GM10248 (cell line): ENCODE measurements around the gene MZF1.

Experiments
- CTCF ChIA-PET: fragments of 300-600 bp; sonication (Branson Sonifier 250); formaldehyde crosslinking; extraction: SDS; loops from one replicate; lab custom pipeline; 2021; ENCODE audit warnings: antibody characterized with exemption; lab: Yijun Ruan, JAX
- POLR2A ChIA-PET: fragments of 350-650 bp; sonication (Branson Sonifier 250); formaldehyde crosslinking; extraction: SDS; loops from one replicate; lab custom pipeline; 2020; ENCODE audit warnings: antibody characterized with exemption; lab: Yijun Ruan, JAX
- DNase-seq: peaks from one replicate; pipeline ENCODE4 v3.0.0; 2012; ENCODE audit errors: extremely low spot score
- CTCF ChIP-seq: IDR thresholded peaks from 2 replicates; pipeline ENCODE4 v1.5.1; 2012; ENCODE audit warnings: mild to moderate bottlenecking, low read depth; ENCODE audit errors: extremely low read depth, missing control alignments, control extremely low read depth

MZF1 gene

DNA sequence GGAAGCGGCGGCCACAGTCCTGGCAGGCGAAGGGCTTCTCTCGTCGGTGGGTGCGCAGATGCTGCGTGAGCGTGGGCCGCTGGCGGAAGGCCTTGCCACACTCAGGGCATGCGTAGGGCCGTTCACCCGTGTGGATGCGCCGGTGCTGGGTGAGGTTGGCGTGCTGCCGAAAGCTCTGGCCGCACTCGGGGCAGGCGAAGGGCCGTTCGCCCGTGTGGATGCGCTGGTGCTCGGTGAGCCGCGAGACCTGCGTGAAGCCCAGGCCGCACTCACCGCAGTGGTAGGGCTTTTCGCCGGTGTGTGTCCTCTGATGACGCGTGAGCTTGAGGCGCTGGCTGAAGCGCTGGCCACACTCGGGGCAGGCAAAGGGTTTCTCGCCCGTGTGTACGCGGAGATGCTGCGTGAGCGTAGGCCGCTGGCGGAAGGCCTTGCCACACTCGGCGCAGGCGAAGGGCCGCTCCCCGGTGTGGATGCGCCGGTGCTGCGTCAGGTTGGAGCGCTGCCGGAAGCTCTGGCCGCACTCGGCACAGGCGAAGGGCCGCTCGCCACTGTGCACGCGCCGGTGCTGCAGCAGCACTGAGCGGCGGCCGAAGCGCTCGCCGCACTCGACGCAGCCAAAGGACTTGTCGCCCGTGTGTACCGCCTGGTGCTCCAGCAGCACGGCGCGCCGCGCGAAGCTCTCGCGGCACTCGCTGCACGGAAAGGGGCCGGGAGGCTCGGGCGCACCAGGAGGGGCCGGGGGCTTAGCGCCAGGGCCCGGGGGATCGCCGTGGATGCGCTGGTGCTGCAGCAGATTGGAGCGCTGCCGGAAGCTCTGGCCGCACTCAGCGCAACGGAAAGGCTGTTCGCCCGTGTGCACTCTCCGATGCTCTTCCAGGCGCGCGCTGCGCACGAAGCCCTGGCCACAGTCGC, 10.8 kb downstream of the MZF1 start:
- no peak for DNase-seq
- TF ChIP-seq CTCF = no peak
- ChIA-PET CTCF (interaction anchor here (1.4 to 4.7 kb wide), 3 partner anchors 19 to 48 kb away, joined by 3 to 25 read pairs (median 9); partner anchors contain the start of gene ZBTB45), POLR2A (interaction anchor here (0.6 to 0.8 kb wide), 3 partner anchors 12 to 206 kb away, joined by 3 to 5 read pairs (median 4); no protein-coding TSS in a partner anchor)

DNA sequence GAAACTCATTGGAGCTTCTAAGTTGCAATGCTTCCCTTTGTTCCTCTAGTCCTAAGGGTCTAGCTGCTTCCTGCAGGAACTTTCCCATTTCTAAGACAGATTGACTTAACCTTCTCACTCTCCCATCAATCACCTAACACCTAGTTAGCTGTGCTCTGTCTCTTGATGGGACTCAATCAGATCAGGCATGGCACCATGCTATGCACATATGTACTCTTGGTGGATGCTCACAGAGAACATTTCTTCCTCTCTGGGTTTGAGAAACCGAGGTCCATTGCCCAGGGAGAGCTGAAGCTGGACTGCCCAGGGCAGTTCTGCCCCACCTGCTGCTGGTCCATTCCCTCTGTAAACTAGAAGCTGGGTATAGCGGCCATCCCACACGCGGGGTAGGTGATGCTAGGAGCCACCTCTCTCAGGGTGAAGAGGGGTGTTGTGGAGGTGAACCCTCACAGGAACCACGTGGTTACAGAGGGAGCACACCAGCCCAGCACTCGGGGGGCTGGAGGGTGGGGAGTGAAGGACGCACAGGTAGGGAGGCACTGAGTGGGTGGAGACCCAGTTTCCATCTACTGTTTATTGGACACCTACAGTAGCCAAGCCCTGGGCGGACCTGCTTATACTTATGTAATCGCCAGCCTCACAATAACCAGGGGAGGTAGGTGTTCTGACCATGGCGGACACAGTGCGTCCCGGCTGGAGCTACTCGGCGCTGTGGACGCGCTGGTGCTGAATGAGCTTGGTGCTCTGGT, 11.6 kb downstream of the MZF1 start:
- POLR2A ChIA-PET = interaction anchor here (0.8 kb wide), 1 partner anchor 17 kb away, joined by 3 read pairs; no protein-coding TSS in a partner anchor

GRCh38 chr19:58560921-58561320, 12.2 kb downstream of the MZF1 start:
- ChIA-PET CTCF (interaction anchor here (4.7 kb wide), 1 partner anchor 41 kb away, joined by 25 read pairs; the partner anchor contains the start of gene ZBTB45), POLR2A (interaction anchor here (0.8 kb wide), 1 partner anchor 16 kb away, joined by 3 read pairs; no protein-coding TSS in a partner anchor)
- no peak for DNase-seq
- no peak for TF ChIP-seq CTCF

More for the DNA sequence above, 11.6 kb downstream of the MZF1 start:
- CTCF ChIA-PET = interaction anchor here (1.8 to 4.7 kb wide), 2 partner anchors 20 to 42 kb away, joined by 9 to 25 read pairs; partner anchors contain the start of gene ZBTB45
- no peak for DNase-seq
- TF ChIP-seq CTCF = no peak

- POLR2A ChIA-PET = interaction anchor here (0.8 to 1.7 kb wide), 3 partner anchors 12 to 16 kb away, joined by 3 to 4 read pairs (median 3); no protein-coding TSS in a partner anchor
- no peak for TF ChIP-seq CTCF
- CTCF ChIA-PET = interaction anchor here (1.4 to 4.7 kb wide), 2 partner anchors 41 to 46 kb away, joined by 4 to 25 read pairs; partner anchors contain the start of gene ZBTB45
- DNase-seq = no peak
Measured at GRCh38 chr19:58560007-58560887, 12.9 kb downstream of the MZF1 start.

GRCh38 chr19:58559275-58560006, 13.7 kb downstream of the MZF1 start:
- no peak for TF ChIP-seq CTCF
- peak; percentile 88 for DNase-seq
- CTCF ChIA-PET = interaction anchor here (1.4 to 4.7 kb wide), 2 partner anchors 40 to 45 kb away, joined by 4 to 25 read pairs; partner anchors contain the start of gene ZBTB45
- POLR2A ChIA-PET = interaction anchor here (0.6 to 1.7 kb wide), 5 partner anchors 13 to 70 kb away, joined by 3 to 6 read pairs (median 4); partner anchors contain the start of gene TRIM28
